Neural crest cell (in vitro differentiated cells): Measurements from ENCODE around the gene GRIA4. TPM values are rescaled to one million over a fixed set of nuclear protein-coding genes. Genes with fewer than 3 reads are reported as not detected.
A peak's percentile ranks its signal among the peaks of the same experiment; 100 is the strongest.

Source experiments
- DNase-seq: peaks from one replicate; pipeline ENCODE4 v3.0.0; 2021; ENCODE audit warnings: low read depth, mixed read lengths, low spot score
- H3K27ac Mint-ChIP-seq: one replicate; pipeline ENCODE4 v1.8.0; 2021; ENCODE audit warnings: mild to moderate bottlenecking, mixed read lengths; ENCODE audit not compliant: unreplicated experiment
- H3K27me3 Mint-ChIP-seq: 2 replicates; pipeline ENCODE4 v1.8.0; 2021; ENCODE audit warnings: low read depth, mild to moderate bottlenecking, mixed read lengths
- H3K36me3 Mint-ChIP-seq: 2 replicates; pipeline ENCODE4 v1.8.0; 2021; ENCODE audit warnings: low read depth, mild to moderate bottlenecking, mixed read lengths
- H3K4me1 Mint-ChIP-seq: 2 replicates; pipeline ENCODE4 v1.8.0; 2021; ENCODE audit warnings: mixed read lengths
- H3K4me3 Mint-ChIP-seq: one replicate; pipeline ENCODE4 v1.8.0; 2021; ENCODE audit warnings: mild to moderate bottlenecking, mixed read lengths
- H3K9me3 Mint-ChIP-seq: 2 replicates; pipeline ENCODE4 v1.8.0; 2021; ENCODE audit warnings: mixed read lengths
- CTCF ChIP-seq: fragments of 200-600 bp; sonication (generic); conservative IDR thresholded peaks from 2 replicates; pipeline ENCODE4 v1.5.0; 2021; ENCODE audit warnings: antibody characterized with exemption, mild to moderate bottlenecking
- total RNA-seq: library from RNA; stranded (reverse); gene quantifications from 2 replicates; pipeline ENCODE4 v1.2.1, GENCODE V29; 2021

The GRIA4 gene
- total RNA-seq, 1 donor from 2014 or later: 2.9 TPM

GRCh38 chr11:105647780-105648179, 37.9 kb downstream of the GRIA4 start:
- H3K27ac Mint-ChIP-seq: no peak overlapping the region
- peaks cover 7% of the 10 kb centered on the region for H3K4me1 Mint-ChIP-seq
- peaks cover 16% of the 10 kb centered on the region for H3K9me3 Mint-ChIP-seq
- TF ChIP-seq CTCF: no peak
- no peaks in the 10 kb centered on the region for H3K36me3 Mint-ChIP-seq
- H3K27me3 Mint-ChIP-seq: no peaks in the 10 kb centered on the region
- no peak for DNase-seq
- no peak overlapping the region for H3K4me3 Mint-ChIP-seq

GRCh38 chr11:105648762-105649161, 38.9 kb downstream of the GRIA4 start:
- Mint-ChIP-seq H3K4me3 (no peak overlapping the region), H3K4me1 (peaks cover 7% of the 10 kb centered on the region), H3K9me3 (peaks cover 16% of the 10 kb centered on the region), H3K36me3 (no peaks in the 10 kb centered on the region), H3K27me3 (no peaks in the 10 kb centered on the region), H3K27ac (no peak overlapping the region)
- no peak for TF ChIP-seq CTCF
- no peak for DNase-seq

- Mint-ChIP-seq H3K9me3 (no peaks in the 10 kb centered on the region), H3K4me1 (no peaks in the 10 kb centered on the region), H3K27me3 (peaks cover 43% of the 10 kb centered on the region), H3K4me3 (no peak overlapping the region), H3K27ac (no peak overlapping the region), H3K36me3 (no peaks in the 10 kb centered on the region)
- DNase-seq: no peak
- no peak for TF ChIP-seq CTCF
These were observed 55.4 kb downstream of the GRIA4 start for GRCh38 chr11:105665281-105665680.

- H3K36me3 Mint-ChIP-seq: no peaks in the 10 kb centered on the region
- DNase-seq: no peak
- H3K9me3 Mint-ChIP-seq: no peaks in the 10 kb centered on the region
- no peaks in the 10 kb centered on the region for H3K4me1 Mint-ChIP-seq
- H3K27ac Mint-ChIP-seq: no peak overlapping the region
- H3K4me3 Mint-ChIP-seq: no peak overlapping the region
- TF ChIP-seq CTCF: no peak
- H3K27me3 Mint-ChIP-seq: peaks cover 30% of the 10 kb centered on the region
These were observed 57.6 kb downstream of the GRIA4 start for GRCh38 chr11:105667441-105667840.

GRCh38 chr11:105670811-105671210, 60.9 kb downstream of the GRIA4 start:
- H3K9me3 Mint-ChIP-seq: peaks cover 2% of the 10 kb centered on the region
- peaks cover 27% of the 10 kb centered on the region for H3K27me3 Mint-ChIP-seq
- no peak overlapping the region for H3K27ac Mint-ChIP-seq
- no peak for TF ChIP-seq CTCF
- H3K4me1 Mint-ChIP-seq: no peaks in the 10 kb centered on the region
- no peaks in the 10 kb centered on the region for H3K36me3 Mint-ChIP-seq
- DNase-seq: no peak
- H3K4me3 Mint-ChIP-seq: no peak overlapping the region

GRCh38 chr11:105673089-105673488, 63.2 kb downstream of the GRIA4 start:
- Mint-ChIP-seq H3K4me3 (no peak overlapping the region), H3K4me1 (no peaks in the 10 kb centered on the region), H3K27me3 (peaks cover 36% of the 10 kb centered on the region), H3K9me3 (peaks cover 2% of the 10 kb centered on the region), H3K36me3 (no peaks in the 10 kb centered on the region), H3K27ac (no peak overlapping the region)
- DNase-seq: peak; percentile 62
- no peak for TF ChIP-seq CTCF
